Transverse colon (tissue), 4 donors: Measurements from ENCODE around the gene MPPED1. TPM values are rescaled to one million over a fixed set of nuclear protein-coding genes. Genes with fewer than 3 reads are reported as not detected.

Experiments
- DNase-seq: peaks from one replicate; pipeline ENCODE4 v3.0.0-alpha.2; 2019
- H3K27ac ChIP-seq, 4 donors: fragments of 200-600 bp; sonication (generic); 2 replicates each; pipeline ENCODE4 v1.5.1; 2016 to 2018; ENCODE audit warnings: inconsistent platforms in 4 of 4
- H3K27me3 ChIP-seq: fragments of 200-600 bp; sonication (generic); 2 replicates; pipeline ENCODE4 v1.5.1; 2017; ENCODE audit warnings: inconsistent platforms
- H3K36me3 ChIP-seq, 4 donors: fragments of 200-600 bp; sonication (generic); 2 replicates each; pipeline ENCODE4 v1.5.1; 2017 to 2019; ENCODE audit warnings: inconsistent platforms in 4 of 4
- H3K4me1 ChIP-seq, 4 donors: fragments of 200-600 bp; sonication (generic); 2 replicates each; pipeline ENCODE4 v1.5.1; 2017 to 2020; ENCODE audit warnings: inconsistent platforms in 4 of 4
- H3K4me3 ChIP-seq, 4 donors: fragments of 200-600 bp; sonication (generic); 1 replicate in 1 of 4; 2 replicates in 3 of 4; pipeline versions ENCODE4 v1.5.1 to v1.6.1; 2017 to 2019; ENCODE audit warnings: inconsistent platforms in 4 of 4
- H3K9me3 ChIP-seq, 2 donors: fragments of 200-600 bp; sonication (generic); 2 replicates each; pipeline ENCODE4 v1.5.1; 2017 to 2019; ENCODE audit warnings: inconsistent platforms in 2 of 2
- CTCF ChIP-seq, 5 experiments: fragments of 200-600 bp in 3 of 5; fragments of 450-650 bp in 2 of 5; sonication (generic) in 3 of 5; IDR thresholded peaks; 1 replicate in 2 of 5; 2 replicates in 3 of 5; pipeline ENCODE4 v1.5.1; 2016 to 2017; ENCODE audit warnings: antibody characterized with exemption in 5 of 5, inconsistent platforms in 3 of 5, mild to moderate bottlenecking in 2 of 5, moderate library complexity in 1 of 5
- EP300 ChIP-seq: sonication (generic); formaldehyde crosslinking; IDR thresholded peaks from one replicate; pipeline ENCODE4 v1.6.1; 2017; ENCODE audit warnings: antibody characterized with exemption, low read depth
- POLR2A ChIP-seq: fragments of 450-650 bp; IDR thresholded peaks from one replicate; pipeline ENCODE4 v1.6.1; 2016; ENCODE audit warnings: antibody characterized with exemption, mild to moderate bottlenecking, moderate library complexity
- POLR2AphosphoS5 ChIP-seq, 3 donors: sonication (generic); formaldehyde crosslinking; IDR thresholded peaks; one replicate each; pipeline ENCODE4 v1.6.1; 2016; ENCODE audit warnings: antibody characterized with exemption in 3 of 3
- WGBS, 2 donors: methylation state at CpG; one replicate each; pipeline ENCODE4 v1.1.5; 2018; ENCODE audit warnings: low coverage in 1 of 2; 5-methylcytosine and 5-hydroxymethylcytosine counted together
- in situ Hi-C, 4 donors: fragments of 200-750 bp; cut with MboI; loops; one replicate each; pipeline versions ENCODE4 v1.15.0 to v1.15.1; 2017; ENCODE audit warnings: low sequenced_read_pairs in 3 of 4, low pct_ligation_motif_present in 1 of 4, low pct_unique_long_range_greater_than_20kb in 1 of 4
- intact Hi-C: fragments of 100-400 bp; cut with DNase I; formaldehyde crosslinking; loops from one replicate; pipeline ENCODE4 v1.15.1; 2023; ENCODE audit warnings: low total_unique reads
- total RNA-seq, 4 donors: library from RNA; depleted of rRNA; stranded (reverse); fragments of >200 nt; gene quantifications; one replicate each; pipeline ENCODE4 v1.1.0, GENCODE V29; 2016

The MPPED1 gene
- total RNA-seq, 4 donors from 2014 or later = not detected

DNA sequence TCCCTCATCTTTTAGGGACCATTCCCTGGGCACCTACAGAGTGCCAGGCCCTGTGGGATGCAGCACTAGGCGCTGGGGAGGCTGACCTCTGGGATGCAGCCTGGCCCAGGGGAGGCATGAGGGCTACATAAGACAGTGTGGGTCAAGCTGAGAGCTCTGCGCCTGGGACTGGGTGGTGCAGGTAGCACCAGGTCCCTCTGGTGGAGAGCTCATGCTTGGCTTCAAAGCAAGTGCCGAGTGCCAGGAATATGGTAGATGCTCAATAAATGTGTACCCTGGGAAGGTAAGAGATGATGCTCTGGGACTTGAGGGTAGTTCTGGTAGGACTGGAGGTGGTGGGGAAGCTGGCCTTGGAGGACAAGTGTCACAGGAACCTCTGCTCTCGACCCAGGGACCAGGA, 2.0 kb upstream of the MPPED1 start:
- whole genome bisulfite sequencing, 2 donors = 51% methylated on average over 4 of the region's 4 CpGs; no CpG with 5 or more reads in 1 of the 2 donors

GRCh38 chr22:43411040-43411868, 560 bp upstream of the MPPED1 start:
- no peaks in the 10 kb centered on the region for H3K36me3 ChIP-seq
- H3K4me3 ChIP-seq = no peak overlapping the region
- in situ Hi-C loops = no loop called here
- no peaks in the 10 kb centered on the region for H3K4me1 ChIP-seq
- DNase-seq = no peak
- no peaks in the 10 kb centered on the region for H3K9me3 ChIP-seq
- WGBS, 2 donors = 34% methylated on average over 21 of the region's 83 CpGs; no CpG with 5 or more reads in 1 of the 2 donors
- intact Hi-C loops = no loop called here
- no peak for TF ChIP-seq POLR2AphosphoS5 (IDR thresholded peaks at IDR 0.05)
- no peak for TF ChIP-seq CTCF (IDR thresholded peaks at IDR 0.05)
- no peak for TF ChIP-seq EP300
- no peak for TF ChIP-seq POLR2A
- peaks cover 62% of the 10 kb centered on the region for H3K27me3 ChIP-seq
- H3K27ac ChIP-seq = no peak overlapping the region

More for the DNA sequence above, 2.0 kb upstream of the MPPED1 start:
- H3K36me3 ChIP-seq = no peaks in the 10 kb centered on the region
- intact Hi-C loops = no loop called here
- H3K27ac ChIP-seq = no peak overlapping the region
- no peak overlapping the region for H3K4me3 ChIP-seq
- peaks cover 52% of the 10 kb centered on the region for H3K27me3 ChIP-seq
- H3K9me3 ChIP-seq = no peaks in the 10 kb centered on the region
- no peaks in the 10 kb centered on the region for H3K4me1 ChIP-seq
- in situ Hi-C loops = no loop called here
- DNase-seq = no peak
- TF ChIP-seq POLR2AphosphoS5 (IDR thresholded peaks at IDR 0.05) = no peak
- no peak for TF ChIP-seq POLR2A
- TF ChIP-seq EP300 = no peak
- TF ChIP-seq CTCF (IDR thresholded peaks at IDR 0.05) = no peak

DNA sequence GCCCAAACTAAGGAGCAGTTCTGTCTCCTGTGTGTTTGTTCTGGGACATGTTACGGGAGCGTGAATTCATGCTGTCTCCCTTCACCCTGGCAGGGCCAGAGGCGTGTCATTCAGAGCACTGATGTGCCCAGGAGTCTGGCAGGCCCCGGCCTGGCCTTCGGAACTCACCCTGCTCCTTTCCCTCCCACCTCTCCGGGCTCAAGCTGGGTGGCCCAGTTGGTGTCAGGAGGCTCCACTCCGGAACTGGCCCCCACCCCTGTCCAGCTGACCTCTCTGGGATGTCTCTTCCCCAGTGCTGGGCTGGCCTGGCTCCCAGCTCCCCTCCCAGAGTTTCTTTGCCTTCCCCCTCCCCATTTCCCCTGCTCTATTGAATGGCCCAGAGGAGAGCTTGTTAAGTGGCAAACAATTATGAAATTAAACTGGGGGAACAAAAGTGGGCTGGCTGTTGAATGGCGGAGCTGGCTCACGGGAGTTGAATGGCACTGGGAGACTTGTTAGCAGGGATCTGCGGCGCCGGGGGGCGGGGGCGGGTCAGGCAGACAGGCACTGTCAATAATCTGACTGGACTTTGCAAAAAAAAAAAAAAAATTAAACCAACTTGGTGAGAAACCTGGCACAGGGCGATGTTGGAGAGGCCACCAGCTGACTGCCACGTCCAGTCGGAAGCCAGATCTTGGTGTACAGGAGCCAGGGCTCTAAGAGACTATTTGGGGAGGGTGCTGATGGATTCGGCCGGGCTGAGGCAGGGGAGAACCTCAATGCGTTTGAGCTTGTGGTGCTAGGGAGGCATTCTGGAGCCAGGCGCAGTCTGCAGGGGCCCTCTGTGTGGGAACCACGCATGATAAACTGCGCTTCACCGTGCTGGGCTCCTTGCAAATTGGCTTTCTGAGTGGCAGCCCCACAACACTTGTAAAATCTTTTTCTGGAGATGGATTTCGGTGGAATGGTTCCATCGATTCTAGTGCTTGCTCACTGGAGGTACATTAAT, 1.3 kb downstream of the MPPED1 start:
- Histone ChIP-seq H3K27me3 (peaks cover 79% of the 10 kb centered on the region), H3K36me3 (no peaks in the 10 kb centered on the region), H3K27ac (no peak overlapping the region), H3K4me1 (no peaks in the 10 kb centered on the region), H3K9me3 (no peaks in the 10 kb centered on the region), H3K4me3 (no peak overlapping the region)
- TF ChIP-seq POLR2A (no peak), POLR2AphosphoS5 (IDR thresholded peaks at IDR 0.05) (no peak)
- no peak for DNase-seq
- in situ Hi-C loops (no loop called here), intact Hi-C loops (no loop called here)
- WGBS, 2 donors = 65 to 68% methylated on average over 8 to 26 of the region's 26 CpGs

- intact Hi-C loops = no loop called here
- no peaks in the 10 kb centered on the region for H3K4me1 ChIP-seq
- no peaks in the 10 kb centered on the region for H3K36me3 ChIP-seq
- TF ChIP-seq CTCF (IDR thresholded peaks at IDR 0.05) (no peak), POLR2A (no peak), EP300 (no peak), POLR2AphosphoS5 (IDR thresholded peaks at IDR 0.05) (no peak)
- DNase-seq = no peak
- no peak overlapping the region for H3K4me3 ChIP-seq
- in situ Hi-C loops = no loop called here
- peaks cover 79% of the 10 kb centered on the region for H3K27me3 ChIP-seq
- H3K27ac ChIP-seq = no peak overlapping the region
- no peaks in the 10 kb centered on the region for H3K9me3 ChIP-seq
- 87 to 89% methylated on average over 6 to 11 of the region's 11 CpGs for WGBS, 2 donors
Observed at GRCh38 chr22:43413826-43414225, 2.0 kb downstream of the MPPED1 start.
